WI38 (cell line): Measurements from ENCODE around the gene AKAP10.

Experiments used
- H3K4me3 ChIP-seq: 2 replicates; pipeline ENCODE4 v1.5.1; 2011; ENCODE audit warnings: low read depth, mild to moderate bottlenecking, control low read depth, low read length
- TF ChIP-seq, protein P1 (sequence below): IDR thresholded peaks from 2 replicates; pipeline ENCODE4 v1.5.1; 2012; ENCODE audit warnings: low read depth, mild to moderate bottlenecking, control low read depth, low read length

AKAP10 gene

DNA sequence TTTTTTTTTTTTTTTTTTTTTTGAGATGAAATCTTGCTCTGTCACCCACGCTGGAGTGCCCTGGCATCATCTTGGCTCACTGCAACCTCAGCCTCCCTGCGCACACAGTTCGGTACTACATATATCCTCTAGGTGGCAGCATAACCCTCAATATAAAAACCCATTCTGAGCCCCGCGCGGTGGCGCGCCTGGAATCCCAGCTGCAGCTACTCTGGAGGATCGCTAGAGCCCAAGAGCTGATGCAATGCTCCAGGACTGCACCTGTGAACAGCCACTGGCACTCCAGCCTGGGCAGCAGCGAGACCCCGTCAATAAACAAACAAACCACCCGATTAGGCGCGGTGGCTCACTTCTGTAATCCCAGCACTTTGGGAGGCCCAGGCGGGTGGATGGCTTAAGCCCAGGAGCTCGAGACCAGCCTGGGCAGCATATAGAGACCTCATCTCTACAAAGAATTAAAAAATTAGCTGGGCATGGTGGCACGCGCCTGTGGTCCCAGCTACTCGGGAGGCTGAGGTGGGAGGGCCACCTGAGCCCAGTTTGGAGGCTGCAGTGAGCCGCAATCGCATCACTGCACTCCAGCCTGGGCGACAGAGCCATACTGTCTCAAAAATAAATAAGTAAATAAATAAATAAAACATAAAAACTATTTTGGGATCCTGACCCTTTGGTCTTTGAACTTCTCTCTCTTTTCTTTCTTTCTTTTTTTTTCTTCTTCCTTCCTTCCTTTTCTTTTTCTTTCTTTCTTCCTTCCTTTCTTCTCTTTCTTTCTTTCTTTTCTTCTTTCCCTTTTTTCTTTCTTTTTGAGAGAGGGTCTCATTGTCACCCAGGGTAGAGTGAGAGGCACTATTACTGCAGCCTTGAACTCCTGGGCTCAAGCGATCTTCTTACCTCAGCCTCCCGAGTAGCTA is 15.4 kb upstream of the AKAP10 start:
- peak overlapping the region; percentile 1; the same call in 1 of the 2 replicates for H3K4me3 ChIP-seq
- TF ChIP-seq, protein P1, sequence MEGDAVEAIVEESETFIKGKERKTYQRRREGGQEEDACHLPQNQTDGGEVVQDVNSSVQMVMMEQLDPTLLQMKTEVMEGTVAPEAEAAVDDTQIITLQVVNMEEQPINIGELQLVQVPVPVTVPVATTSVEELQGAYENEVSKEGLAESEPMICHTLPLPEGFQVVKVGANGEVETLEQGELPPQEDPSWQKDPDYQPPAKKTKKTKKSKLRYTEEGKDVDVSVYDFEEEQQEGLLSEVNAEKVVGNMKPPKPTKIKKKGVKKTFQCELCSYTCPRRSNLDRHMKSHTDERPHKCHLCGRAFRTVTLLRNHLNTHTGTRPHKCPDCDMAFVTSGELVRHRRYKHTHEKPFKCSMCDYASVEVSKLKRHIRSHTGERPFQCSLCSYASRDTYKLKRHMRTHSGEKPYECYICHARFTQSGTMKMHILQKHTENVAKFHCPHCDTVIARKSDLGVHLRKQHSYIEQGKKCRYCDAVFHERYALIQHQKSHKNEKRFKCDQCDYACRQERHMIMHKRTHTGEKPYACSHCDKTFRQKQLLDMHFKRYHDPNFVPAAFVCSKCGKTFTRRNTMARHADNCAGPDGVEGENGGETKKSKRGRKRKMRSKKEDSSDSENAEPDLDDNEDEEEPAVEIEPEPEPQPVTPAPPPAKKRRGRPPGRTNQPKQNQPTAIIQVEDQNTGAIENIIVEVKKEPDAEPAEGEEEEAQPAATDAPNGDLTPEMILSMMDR = peak; percentile 53

DNA sequence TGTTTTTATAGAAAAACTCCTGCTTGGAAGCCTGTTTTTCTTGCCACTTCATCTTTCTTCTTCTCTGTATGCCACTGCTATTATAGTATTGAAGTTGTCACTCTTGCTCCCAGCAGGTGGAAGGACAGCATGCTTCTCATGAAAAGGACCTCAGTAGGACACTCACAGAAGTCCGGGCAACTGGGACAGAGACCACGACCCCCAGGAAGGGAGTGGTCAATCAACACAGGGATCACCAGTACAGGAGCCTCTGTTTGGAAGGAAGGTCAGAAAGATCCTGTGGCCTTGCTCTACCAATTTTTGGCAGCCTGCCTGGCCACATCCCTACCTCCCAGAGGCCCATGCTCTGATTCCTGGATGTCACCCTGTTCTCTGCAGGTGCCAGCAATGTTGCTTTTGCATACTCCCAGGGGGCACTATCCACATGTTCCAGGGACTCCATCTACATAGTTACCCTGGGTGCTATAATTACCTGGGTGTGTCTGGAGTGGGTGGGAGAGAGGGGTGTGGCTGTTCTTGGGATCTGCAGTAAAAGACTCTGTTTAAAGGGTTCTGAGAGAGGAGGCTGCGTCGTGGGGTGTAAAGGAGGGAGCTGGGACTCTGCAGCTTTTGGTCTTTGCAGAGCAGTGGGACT is 13.7 kb upstream of the AKAP10 start:
- TF ChIP-seq, protein P1 = no peak
- H3K4me3 ChIP-seq = no peak overlapping the region

DNA sequence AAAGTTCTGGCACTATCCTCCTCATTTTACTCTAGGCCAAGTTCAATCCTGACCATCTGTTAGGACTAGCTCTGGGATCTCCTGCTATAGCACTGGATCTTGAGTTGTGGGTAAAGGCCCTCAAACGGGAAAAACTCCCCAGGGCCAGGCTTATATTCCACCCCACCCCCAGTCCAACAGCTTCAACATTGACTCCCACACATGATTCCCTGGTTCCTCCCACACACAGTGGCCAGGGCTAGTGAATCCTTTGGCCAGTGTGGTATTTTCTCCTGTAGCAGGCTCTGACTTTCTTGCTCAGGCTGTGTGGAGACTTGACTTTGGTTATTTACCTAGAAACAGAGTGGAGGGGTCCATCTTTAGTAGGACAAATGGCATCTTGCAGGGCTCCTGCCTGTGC is 10.3 kb upstream of the AKAP10 start:
- H3K4me3 ChIP-seq = no peak overlapping the region
- TF ChIP-seq, protein P1 = no peak

DNA sequence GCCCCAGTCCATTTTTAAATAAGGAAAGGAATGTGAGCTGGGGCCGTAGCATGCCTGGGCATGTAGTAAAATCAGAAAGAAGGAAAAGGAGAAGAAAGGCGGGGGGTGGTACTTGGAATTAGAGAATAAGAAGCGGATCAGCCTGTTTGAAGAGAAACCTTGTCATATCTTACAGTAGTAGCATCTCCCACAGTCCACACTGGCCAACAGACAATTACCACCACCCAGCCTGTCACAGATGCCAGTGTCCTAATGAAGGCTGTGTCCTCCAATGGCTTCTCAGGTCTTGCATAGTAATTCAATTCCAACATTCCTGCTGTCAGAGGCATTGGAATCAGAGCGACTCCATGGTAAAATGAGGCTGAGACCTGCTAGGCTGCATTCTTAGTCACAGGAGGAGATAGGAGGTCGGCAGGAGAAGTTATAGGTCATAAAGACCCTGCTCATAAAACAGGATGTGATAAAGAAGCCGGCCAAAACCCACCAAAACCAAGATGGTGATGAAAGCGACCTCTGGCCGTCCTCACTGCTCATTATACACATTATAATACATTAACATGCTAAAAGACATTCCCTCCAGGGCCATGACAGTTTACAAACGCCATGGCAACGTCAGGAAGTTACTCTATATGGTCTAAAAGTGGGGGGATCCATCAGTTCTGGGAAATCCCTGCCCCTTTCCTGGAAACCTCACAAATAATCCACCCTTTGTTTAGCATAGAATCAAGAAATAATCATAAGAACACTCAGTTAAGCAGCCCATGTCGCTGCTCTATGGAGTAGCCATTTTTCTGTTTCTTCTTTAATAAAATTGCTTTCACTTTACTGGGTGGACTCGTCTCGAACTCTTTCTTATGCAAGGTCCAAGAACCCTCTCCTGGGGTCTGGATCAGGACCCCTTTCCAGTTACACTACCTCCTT is 9.6 kb upstream of the AKAP10 start:
- H3K4me3 ChIP-seq = no peak overlapping the region
- TF ChIP-seq, protein P1 = no peak

DNA sequence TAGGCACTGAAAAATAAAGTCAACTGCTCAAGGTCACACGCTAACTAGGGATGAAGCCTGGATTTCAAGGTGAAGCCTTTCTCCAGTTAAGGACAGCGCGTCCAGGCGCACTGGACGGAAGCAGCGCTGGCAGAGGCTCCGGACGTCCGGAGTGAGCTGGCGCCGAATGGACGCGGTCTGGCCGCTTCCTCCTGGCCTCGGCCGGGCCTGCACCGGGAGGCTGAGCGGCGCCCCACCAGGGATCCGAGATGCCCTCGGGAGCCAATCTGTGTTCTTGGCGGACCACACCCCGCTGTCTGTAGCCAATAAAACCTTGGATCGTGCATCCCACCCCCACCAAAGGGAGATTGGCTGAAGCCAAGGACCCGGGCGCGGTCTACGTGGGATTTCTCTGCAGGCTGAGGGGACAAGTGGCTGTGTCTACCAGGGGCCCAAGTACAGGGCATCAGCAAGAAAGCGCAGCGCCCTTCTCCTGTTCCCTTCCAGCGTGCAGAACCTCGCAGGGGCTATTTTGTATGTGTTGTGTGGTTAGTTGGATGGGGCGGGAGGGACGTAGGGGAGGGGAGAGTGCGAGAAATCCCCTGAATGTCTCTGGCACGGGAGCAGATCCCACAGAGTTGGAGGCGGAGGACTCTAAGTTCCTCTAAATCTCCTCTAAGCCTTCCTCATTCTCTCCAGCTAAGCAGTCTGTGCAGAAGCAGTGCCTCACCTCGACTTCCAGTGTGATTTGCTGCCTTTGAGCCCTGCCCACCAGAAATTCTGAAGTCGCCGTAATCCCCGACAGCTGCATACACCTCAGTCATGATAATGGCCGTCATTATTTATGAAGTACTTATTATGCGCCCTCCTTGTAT is 2.5 kb upstream of the AKAP10 start:
- TF ChIP-seq, protein P1 = no peak
- no peak overlapping the region for H3K4me3 ChIP-seq

DNA sequence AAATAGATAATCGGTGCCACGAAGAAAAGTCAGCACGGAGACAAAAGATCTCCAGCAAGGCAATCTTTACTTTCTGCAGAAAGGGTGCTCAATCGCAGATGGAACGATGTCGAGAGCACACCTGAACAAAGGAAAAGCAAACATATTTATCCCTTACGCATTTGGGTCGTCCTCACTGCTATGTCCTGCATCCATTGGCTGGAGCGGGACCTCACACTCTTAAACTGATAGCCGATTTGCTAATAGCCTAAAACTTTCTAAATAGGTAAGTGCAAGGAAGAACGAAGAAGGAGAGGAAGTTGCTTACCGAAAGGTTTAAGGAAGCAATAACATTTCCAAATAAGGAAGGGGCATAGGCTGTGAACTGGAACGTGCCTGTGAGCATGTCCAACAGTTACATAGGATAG is 1.2 kb upstream of the AKAP10 start:
- TF ChIP-seq, protein P1 = no peak
- no peak overlapping the region for H3K4me3 ChIP-seq
